ENCODE results near the gene C3orf18. TPM values are rescaled to one million over a fixed set of nuclear protein-coding genes. Genes with fewer than 3 reads are reported as not detected.
A peak's percentile ranks its signal among the peaks of the same experiment; 100 is the strongest.

C3orf18 gene
- polyA plus RNA-seq, 1 of the 3 experiments (the other 2 are of a cell fraction) = 19.7 TPM

DNA sequence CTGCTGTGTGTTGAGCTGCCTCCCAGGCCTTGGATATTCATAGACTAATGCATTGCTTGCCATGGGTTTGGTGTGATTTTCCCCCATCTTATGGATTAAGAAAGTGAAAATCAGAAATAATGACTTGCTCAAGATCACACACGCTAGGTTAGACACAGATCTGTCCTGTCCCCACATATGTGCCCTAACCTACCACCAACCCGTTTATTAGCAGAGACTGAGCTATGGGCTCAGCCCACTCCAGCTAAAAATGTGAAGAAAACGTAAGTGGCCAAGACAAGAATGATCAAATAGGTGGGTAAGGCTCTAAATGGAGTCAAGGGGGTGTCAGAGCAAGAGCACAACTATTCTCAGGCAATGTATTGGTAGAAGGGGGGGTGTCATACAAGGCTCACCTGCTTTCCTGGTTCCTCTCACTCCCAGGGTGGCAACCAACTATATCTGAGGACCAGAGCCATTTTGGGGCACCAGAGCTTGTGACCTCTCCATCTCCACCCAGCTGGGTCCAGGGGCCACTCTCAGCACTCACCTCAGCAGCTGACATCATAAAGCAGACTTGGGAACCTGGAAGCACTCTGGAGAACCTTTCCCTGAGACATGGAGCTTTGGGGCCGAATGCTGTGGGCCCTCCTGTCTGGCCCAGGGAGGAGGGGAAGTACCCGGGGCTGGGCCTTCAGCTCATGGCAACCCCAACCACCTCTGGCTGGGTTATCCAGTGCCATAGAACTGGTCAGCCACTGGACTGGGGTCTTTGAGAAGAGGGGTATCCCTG is 3.1 kb upstream of the C3orf18 start:
- no peak overlapping the region for H3K27ac ChIP-seq (ENCODE audit: low read depth in 2 of 2, low read length in 1 of 2)
- POLR2A ChIA-PET = interaction anchor here (0.8 to 2.6 kb wide), 4 partner anchors 11 to 815 kb away, joined by 3 to 23 read pairs (median 8); partner anchors contain the start of gene MANF

GRCh38 chr3:50568947-50569749 is 1.6 kb upstream of the C3orf18 start, which contains the start of gene HEMK1:
HEMK1 (plus strand) TSS chr3:50569522; CDS start chr3:50571105, 1,583 bp downstream.
- no peaks in the 10 kb centered on the region for H4K20me1 ChIP-seq (ENCODE audit: insufficient read depth)
- H3K4me2 ChIP-seq = peak within 1 kb of the TSS; percentile 92
- H3K9me2 ChIP-seq = no peaks in the 10 kb centered on the region
- POLR2A ChIA-PET = interaction anchor here (0.6 to 2.6 kb wide), 21 partner anchors 9 to 816 kb away, joined by 3 to 23 read pairs (median 4); partner anchors contain the start of genes CISH, CYB561D2, MANF and NPRL2
- peak; percentile 99 for DNase-seq
- H3K79me2 ChIP-seq (ENCODE audit: insufficient read depth) = peaks cover 9% of the 10 kb centered on the region
- CTCF ChIA-PET = interaction anchor here (0.8 to 31.2 kb wide), 8 partner anchors 10 to 820 kb away, joined by 3 to 648 read pairs (median 8); partner anchors contain the start of genes CISH and MAPKAPK3
- 0% methylated on average over 10 of the region's 55 CpGs for WGBS (ENCODE audit: low lambda C conversion rate)
- no peaks in the 10 kb centered on the region for H3F3A ChIP-seq (replicated peaks; ENCODE audit: insufficient read depth)
- no peaks in the 10 kb centered on the region for H3K27me3 ChIP-seq (ENCODE audit: insufficient read depth)
- peak within 1 kb of the TSS; percentile 83 for H3K9ac ChIP-seq
- peak within 1 kb of the TSS; percentile 86 to 96 for H3K27ac ChIP-seq (ENCODE audit: low read depth in 2 of 2, low read length in 1 of 2)
- H3K4me1 ChIP-seq (ENCODE audit: control insufficient read depth in 1 of 2, insufficient read depth in 2 of 2, low read depth in 1 of 2, low read length in 1 of 2) = peaks cover 0 to 22% of the 10 kb centered on the region in 2 experiments; a peak in 1 of 4 replicates
- peak within 1 kb of the TSS; percentile 95 for H2AFZ ChIP-seq (ENCODE audit: low read depth)
- no peaks in the 10 kb centered on the region for H3K9me3 ChIP-seq
- H3K36me3 ChIP-seq (replicated peaks in 1 of 2; ENCODE audit: control insufficient read depth in 1 of 2, insufficient read depth in 2 of 2, low read length in 1 of 2) = peaks cover 4 to 12% of the 10 kb centered on the region in 2 experiments
- H3K4me3 ChIP-seq (ENCODE audit: low read depth in 2 of 2, low read length in 1 of 2) = peak within 1 kb of the TSS; percentile 71 to 81
- TF ChIP-seq EP300 (IDR thresholded peaks at IDR 0.05; ENCODE audit: borderline replicate concordance in 1 of 2, low read depth in 1 of 2, low read length in 1 of 2) (peak in 1 of 2 experiments; percentile 48; a peak in 1 of 4 replicates), TEAD4 (IDR thresholded peaks at IDR 0.05; ENCODE audit: borderline replicate concordance, insufficient read depth) (no peak), JUND (IDR thresholded peaks at IDR 0.05) (no peak), GABPA (IDR thresholded peaks at IDR 0.05; ENCODE audit: low read depth) (peak; percentile 98), CHD2 (IDR thresholded peaks at IDR 0.05; ENCODE audit: low read length, partially characterized antibody) (peak; percentile 62), TCF12 (IDR thresholded peaks at IDR 0.05) (peak; percentile 32), MXI1 (IDR thresholded peaks at IDR 0.05; ENCODE audit: low read depth, low read length) (peak; percentile 66; the same call in 1 of the 2 replicates), YY1 (IDR thresholded peaks at IDR 0.05; ENCODE audit: low read depth) (no peak)
- TF ChIP-seq, protein P1, sequence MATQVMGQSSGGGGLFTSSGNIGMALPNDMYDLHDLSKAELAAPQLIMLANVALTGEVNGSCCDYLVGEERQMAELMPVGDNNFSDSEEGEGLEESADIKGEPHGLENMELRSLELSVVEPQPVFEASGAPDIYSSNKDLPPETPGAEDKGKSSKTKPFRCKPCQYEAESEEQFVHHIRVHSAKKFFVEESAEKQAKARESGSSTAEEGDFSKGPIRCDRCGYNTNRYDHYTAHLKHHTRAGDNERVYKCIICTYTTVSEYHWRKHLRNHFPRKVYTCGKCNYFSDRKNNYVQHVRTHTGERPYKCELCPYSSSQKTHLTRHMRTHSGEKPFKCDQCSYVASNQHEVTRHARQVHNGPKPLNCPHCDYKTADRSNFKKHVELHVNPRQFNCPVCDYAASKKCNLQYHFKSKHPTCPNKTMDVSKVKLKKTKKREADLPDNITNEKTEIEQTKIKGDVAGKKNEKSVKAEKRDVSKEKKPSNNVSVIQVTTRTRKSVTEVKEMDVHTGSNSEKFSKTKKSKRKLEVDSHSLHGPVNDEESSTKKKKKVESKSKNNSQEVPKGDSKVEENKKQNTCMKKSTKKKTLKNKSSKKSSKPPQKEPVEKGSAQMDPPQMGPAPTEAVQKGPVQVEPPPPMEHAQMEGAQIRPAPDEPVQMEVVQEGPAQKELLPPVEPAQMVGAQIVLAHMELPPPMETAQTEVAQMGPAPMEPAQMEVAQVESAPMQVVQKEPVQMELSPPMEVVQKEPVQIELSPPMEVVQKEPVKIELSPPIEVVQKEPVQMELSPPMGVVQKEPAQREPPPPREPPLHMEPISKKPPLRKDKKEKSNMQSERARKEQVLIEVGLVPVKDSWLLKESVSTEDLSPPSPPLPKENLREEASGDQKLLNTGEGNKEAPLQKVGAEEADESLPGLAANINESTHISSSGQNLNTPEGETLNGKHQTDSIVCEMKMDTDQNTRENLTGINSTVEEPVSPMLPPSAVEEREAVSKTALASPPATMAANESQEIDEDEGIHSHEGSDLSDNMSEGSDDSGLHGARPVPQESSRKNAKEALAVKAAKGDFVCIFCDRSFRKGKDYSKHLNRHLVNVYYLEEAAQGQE (IDR thresholded peaks at IDR 0.05; ENCODE audit: low read depth, low read length) = peak; percentile 63

More for the DNA sequence above, 3.1 kb upstream of the C3orf18 start:
- no peaks in the 10 kb centered on the region for H3F3A ChIP-seq (replicated peaks; ENCODE audit: insufficient read depth)
- H3K79me2 ChIP-seq (ENCODE audit: insufficient read depth) = peaks cover 9% of the 10 kb centered on the region
- H3K9me2 ChIP-seq = no peaks in the 10 kb centered on the region
- TF ChIP-seq, protein P2, sequence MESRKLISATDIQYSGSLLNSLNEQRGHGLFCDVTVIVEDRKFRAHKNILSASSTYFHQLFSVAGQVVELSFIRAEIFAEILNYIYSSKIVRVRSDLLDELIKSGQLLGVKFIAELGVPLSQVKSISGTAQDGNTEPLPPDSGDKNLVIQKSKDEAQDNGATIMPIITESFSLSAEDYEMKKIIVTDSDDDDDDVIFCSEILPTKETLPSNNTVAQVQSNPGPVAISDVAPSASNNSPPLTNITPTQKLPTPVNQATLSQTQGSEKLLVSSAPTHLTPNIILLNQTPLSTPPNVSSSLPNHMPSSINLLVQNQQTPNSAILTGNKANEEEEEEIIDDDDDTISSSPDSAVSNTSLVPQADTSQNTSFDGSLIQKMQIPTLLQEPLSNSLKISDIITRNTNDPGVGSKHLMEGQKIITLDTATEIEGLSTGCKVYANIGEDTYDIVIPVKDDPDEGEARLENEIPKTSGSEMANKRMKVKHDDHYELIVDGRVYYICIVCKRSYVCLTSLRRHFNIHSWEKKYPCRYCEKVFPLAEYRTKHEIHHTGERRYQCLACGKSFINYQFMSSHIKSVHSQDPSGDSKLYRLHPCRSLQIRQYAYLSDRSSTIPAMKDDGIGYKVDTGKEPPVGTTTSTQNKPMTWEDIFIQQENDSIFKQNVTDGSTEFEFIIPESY (IDR thresholded peaks at IDR 0.05; ENCODE audit: borderline replicate concordance, low read depth) = no peak
- TF ChIP-seq JUND (IDR thresholded peaks at IDR 0.05) (no peak), MXI1 (IDR thresholded peaks at IDR 0.05; ENCODE audit: low read depth, low read length) (no peak), TCF12 (IDR thresholded peaks at IDR 0.05) (no peak), PBX3 (IDR thresholded peaks at IDR 0.05) (no peak), EP300 (IDR thresholded peaks at IDR 0.05; ENCODE audit: borderline replicate concordance in 1 of 2, low read depth in 1 of 2, low read length in 1 of 2) (no peak), RFX5 (IDR thresholded peaks at IDR 0.05; ENCODE audit: low read length) (no peak)
- no peaks in the 10 kb centered on the region for H3K9me3 ChIP-seq
- CTCF ChIA-PET = interaction anchor here (0.7 to 31.2 kb wide), 16 partner anchors 8 to 816 kb away, joined by 3 to 648 read pairs (median 4); partner anchors contain the start of genes CISH, DOCK3 and MAPKAPK3
- peaks cover 0 to 22% of the 10 kb centered on the region in 2 experiments; a peak in 1 of 4 replicates for H3K4me1 ChIP-seq (ENCODE audit: control insufficient read depth in 1 of 2, insufficient read depth in 2 of 2, low read depth in 1 of 2, low read length in 1 of 2)
- H4K20me1 ChIP-seq (ENCODE audit: insufficient read depth) = no peaks in the 10 kb centered on the region
- no peak for DNase-seq
- no peaks in the 10 kb centered on the region for H3K27me3 ChIP-seq (ENCODE audit: insufficient read depth)
- WGBS (ENCODE audit: low lambda C conversion rate) = 81% methylated on average over 5 of the region's 5 CpGs
- H2AFZ ChIP-seq (ENCODE audit: low read depth) = no peak overlapping the region
- peaks cover 4 to 12% of the 10 kb centered on the region in 2 experiments for H3K36me3 ChIP-seq (replicated peaks in 1 of 2; ENCODE audit: control insufficient read depth in 1 of 2, insufficient read depth in 2 of 2, low read length in 1 of 2)
- H3K4me2 ChIP-seq = peak overlapping the region; percentile 92
- H3K9ac ChIP-seq = peak overlapping the region; percentile 83; the same call in 1 of the 2 replicates
- H3K4me3 ChIP-seq (ENCODE audit: low read depth in 2 of 2, low read length in 1 of 2) = peak overlapping the region; percentile 71 to 81
